ENCODE data around the gene MRPL21.
"Not testable (repeated sequence)": the region's sequence is repeated elsewhere in the genome, so short reads cannot be mapped to it uniquely, and the experiment has no call there.

The MRPL21 gene

GRCh38 chr11:68911731-68912130 lies 8.1 kb upstream of the MRPL21 start:
- no peak for DNase-seq (ENCODE audit: low read depth in 3 of 3)

GRCh38 chr11:68910965-68911364 lies 7.3 kb upstream of the MRPL21 start:
- no peak for DNase-seq (ENCODE audit: low read depth in 3 of 3)

- no peak for DNase-seq (ENCODE audit: low read depth in 3 of 3)
Measured at GRCh38 chr11:68908273-68908672, 4.6 kb upstream of the MRPL21 start.

GRCh38 chr11:68905421-68906360 lies 2.1 kb upstream of the MRPL21 start:
- no peak for DNase-seq (ENCODE audit: low read depth in 3 of 3)

- peak in 2 of 3 experiments; percentile 2 to 18 for DNase-seq (ENCODE audit: low read depth in 3 of 3)
Measured at GRCh38 chr11:68904248-68904847, 716 bp upstream of the MRPL21 start.

GRCh38 chr11:68900835-68901381 lies 2.7 kb downstream of the MRPL21 start:
- no peak for DNase-seq (ENCODE audit: low read depth in 3 of 3)

GRCh38 chr11:68897441-68897840 lies 6.2 kb downstream of the MRPL21 start:
- DNase-seq (ENCODE audit: low read depth in 3 of 3): no peak

- DNase-seq (ENCODE audit: low read depth in 3 of 3): no peak
Measured at GRCh38 chr11:68896171-68896959, 7.3 kb downstream of the MRPL21 start.

- DNase-seq (ENCODE audit: low read depth in 3 of 3): no peak
Measured at GRCh38 chr11:68893282-68893681, 10.3 kb downstream of the MRPL21 start.

GRCh38 chr11:68892576-68892975 lies 11.1 kb downstream of the MRPL21 start:
- no peak for DNase-seq (ENCODE audit: low read depth in 3 of 3)

GRCh38 chr11:68891351-68891948 lies 12.2 kb downstream of the MRPL21 start:
- DNase-seq (ENCODE audit: low read depth in 3 of 3): no peak

GRCh38 chr11:68890490-68891231 lies 13.0 kb downstream of the MRPL21 start:
- DNase-seq (ENCODE audit: low read depth in 3 of 3): no peak

- DNase-seq (ENCODE audit: low read depth in 3 of 3): no peak
Measured at GRCh38 chr11:68889948-68890446, 13.6 kb downstream of the MRPL21 start.

- not testable (repeated sequence) for DNase-seq (ENCODE audit: low read depth in 3 of 3)
Measured at GRCh38 chr11:68884827-68885226, 18.8 kb downstream of the MRPL21 start.

GRCh38 chr11:68882391-68882790 lies 21.2 kb downstream of the MRPL21 start:
- no peak for DNase-seq (ENCODE audit: low read depth in 3 of 3)

GRCh38 chr11:68881320-68881719 lies 22.3 kb downstream of the MRPL21 start:
- no peak for DNase-seq (ENCODE audit: low read depth in 3 of 3)

GRCh38 chr11:68880851-68881250 lies 22.8 kb downstream of the MRPL21 start:
- DNase-seq (ENCODE audit: low read depth in 3 of 3): no peak

- no peak for DNase-seq (ENCODE audit: low read depth in 3 of 3)
Measured at GRCh38 chr11:68878022-68878421, 25.6 kb downstream of the MRPL21 start.

GRCh38 chr11:68872216-68873003 lies 31.2 kb downstream of the MRPL21 start:
- no peak for DNase-seq (ENCODE audit: low read depth in 3 of 3)

- no peak for DNase-seq (ENCODE audit: low read depth in 3 of 3)
Measured at GRCh38 chr11:68870470-68870869, 33.2 kb downstream of the MRPL21 start.
